GM08714 (cell line): ENCODE data around the gene TMEM178A.
"Not testable (repeated sequence)": the region's sequence is repeated elsewhere in the genome, so short reads cannot be mapped to it uniquely, and the experiment has no call there.

Experiments
- H3K4me3 ChIP-seq: fragments of 200-500 bp; sonication (Bioruptor generic); 2 replicates; pipeline ENCODE4 v1.5.1; 2014; ENCODE audit warnings: mild to moderate bottlenecking, low read length, inconsistent platforms
- ZNF274 ChIP-seq: IDR thresholded peaks from 2 replicates; pipeline ENCODE4 v1.6.1; 2012; ENCODE audit warnings: mild to moderate bottlenecking, low read depth, low read length

Gene TMEM178A

DNA sequence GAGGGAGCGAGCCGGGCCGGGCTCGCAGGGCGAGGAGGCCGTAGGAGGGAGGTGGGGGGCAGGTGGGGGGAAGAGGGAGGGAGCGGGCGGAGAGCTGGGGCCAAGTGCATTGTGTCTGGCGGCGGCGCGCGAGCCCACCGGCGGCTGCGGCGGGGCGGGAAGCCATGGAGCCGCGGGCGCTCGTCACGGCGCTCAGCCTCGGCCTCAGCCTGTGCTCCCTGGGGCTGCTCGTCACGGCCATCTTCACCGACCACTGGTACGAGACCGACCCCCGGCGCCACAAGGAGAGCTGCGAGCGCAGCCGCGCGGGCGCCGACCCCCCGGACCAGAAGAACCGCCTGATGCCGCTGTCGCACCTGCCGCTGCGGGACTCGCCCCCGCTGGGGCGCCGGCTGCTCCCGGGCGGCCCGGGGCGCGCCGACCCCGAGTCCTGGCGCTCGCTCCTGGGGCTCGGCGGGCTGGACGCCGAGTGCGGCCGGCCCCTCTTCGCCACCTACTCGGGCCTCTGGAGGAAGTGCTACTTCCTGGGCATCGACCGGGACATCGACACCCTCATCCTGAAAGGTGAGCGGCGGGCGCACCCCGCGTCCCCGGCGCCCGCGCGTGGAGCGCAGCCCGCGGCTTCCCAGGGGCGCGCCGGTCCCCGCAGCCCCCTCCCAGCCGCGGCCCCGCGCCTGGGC, at the start of gene TMEM178A:
Gene TMEM178A, plus strand, starts transcription at position 107 of the 680 bp plus-strand sequence. Its CDS starts 58 bp downstream, at position 165.
- TF ChIP-seq ZNF274, result no peak
- H3K4me3 ChIP-seq, result peak within 1 kb of the TSS; percentile 44; the same call in 1 of the 2 replicates

DNA sequence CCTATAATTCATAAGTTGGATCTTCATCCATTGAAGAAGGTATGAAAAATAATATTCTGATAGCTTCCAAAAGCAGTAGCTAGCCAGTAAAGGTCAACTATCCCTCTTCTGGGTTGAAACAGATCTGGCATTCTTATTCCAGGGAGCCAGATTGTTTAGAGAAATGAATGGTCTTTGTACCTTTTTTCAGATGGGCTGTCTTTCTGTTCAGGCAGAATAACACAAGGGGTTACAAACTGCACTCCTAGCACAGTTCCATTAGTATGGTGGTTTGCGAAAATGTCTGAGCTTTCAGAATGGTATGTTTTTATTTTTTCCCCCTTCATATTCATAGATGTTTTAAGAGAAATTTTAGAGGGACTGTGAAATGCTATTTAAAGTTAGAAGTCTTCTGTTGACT, 47.5 kb upstream of the TMEM178A start:
- no peak overlapping the region for H3K4me3 ChIP-seq
- no peak for TF ChIP-seq ZNF274

DNA sequence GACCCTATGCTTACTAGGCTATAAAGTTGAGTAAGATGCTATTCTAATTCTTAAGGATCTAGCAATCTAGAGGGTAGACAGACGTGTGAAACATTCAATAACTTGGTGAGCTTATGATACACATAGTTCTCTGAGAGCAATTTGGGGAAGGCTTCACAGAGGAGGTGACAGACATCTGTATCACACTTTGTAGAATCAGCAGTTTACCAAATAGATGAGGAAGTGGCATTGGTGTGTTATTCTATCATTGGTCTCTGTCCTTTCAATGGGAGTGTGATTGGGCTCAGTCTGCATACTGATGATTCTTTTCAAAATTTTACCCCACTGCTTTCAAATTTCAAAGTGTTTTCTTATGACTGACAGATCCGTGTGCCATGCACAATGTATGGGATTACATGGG, 47.0 kb upstream of the TMEM178A start:
- no peak for TF ChIP-seq ZNF274
- no peak overlapping the region for H3K4me3 ChIP-seq

DNA sequence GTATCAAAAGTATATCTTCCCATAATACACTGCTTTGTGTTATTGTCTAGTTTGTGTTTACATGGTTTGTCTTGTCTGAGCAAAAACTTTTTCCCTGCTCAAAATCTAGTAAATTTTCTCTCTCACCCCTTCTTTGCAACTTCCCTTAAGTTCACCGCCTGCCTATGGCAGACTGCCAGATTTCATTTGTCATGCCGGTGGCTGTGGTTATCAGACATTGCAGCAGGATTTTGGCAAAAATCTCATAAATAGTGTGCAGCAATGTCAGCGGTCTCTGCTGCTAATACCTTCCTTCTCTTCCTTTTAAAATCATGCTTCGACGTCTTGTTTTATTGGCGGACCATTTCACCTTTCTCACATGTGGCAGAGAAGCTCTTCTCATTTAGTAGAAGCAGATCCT, 45.6 kb upstream of the TMEM178A start:
- H3K4me3 ChIP-seq, result no peak overlapping the region
- TF ChIP-seq ZNF274, result no peak

DNA sequence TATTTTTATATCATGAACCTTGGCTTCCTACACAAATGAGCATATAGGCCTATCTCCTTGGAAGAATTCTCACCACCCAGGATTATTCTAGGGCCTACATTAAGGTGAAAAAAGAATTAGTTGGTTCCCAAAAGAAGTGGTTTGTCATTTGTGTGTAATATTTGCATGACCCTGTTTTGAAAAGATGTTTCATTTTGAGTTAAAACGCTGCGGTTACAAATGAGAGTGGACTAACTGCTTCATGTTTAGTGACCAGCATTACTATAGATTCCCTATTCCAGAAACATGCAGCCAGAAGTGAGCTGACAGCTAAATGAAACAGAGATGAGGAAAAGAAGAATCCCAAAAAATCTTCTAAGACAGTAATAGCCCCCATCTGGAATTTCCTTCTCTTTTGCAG, 44.1 kb upstream of the TMEM178A start:
- H3K4me3 ChIP-seq, result no peak overlapping the region
- no peak for TF ChIP-seq ZNF274

DNA sequence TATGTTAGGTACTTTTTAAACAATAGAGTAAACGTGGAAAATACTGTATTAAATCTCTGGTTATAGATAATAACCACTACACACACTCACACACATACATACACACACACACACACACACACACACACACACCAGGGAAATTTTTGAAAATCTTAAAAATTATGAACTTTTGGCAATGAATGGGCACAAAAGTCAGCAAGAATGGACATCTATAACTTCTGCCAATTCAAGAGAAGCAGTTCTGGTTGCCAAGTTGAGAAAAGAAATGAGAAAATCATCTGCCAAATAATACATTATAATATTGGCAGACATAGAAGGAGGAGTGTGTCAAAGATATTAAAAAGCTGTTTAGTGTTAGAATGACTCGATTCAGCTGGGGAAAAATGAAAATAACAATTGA, 42.9 kb upstream of the TMEM178A start:
- H3K4me3 ChIP-seq, result no peak overlapping the region
- TF ChIP-seq ZNF274, result no peak

DNA sequence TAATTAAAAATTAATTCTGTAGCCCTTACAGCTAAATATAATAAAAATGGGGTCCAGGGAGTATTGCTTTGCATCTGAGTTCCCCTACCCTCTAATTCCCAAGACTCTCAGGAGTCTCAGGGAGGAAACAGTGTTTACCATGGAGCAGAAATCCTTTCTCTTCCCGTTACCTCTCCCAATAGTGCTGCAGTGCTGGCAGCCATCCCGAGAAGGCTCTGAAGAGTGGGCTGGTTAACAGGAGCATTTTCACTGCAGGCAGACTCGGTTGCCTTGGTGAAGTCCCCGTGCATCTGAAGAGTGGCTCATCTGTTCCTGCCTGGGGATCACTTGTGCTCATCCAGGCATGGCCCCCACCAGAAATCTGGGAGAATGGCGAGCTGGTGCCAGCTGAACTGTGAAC, 41.8 kb upstream of the TMEM178A start:
- H3K4me3 ChIP-seq, result no peak overlapping the region
- no peak for TF ChIP-seq ZNF274

DNA sequence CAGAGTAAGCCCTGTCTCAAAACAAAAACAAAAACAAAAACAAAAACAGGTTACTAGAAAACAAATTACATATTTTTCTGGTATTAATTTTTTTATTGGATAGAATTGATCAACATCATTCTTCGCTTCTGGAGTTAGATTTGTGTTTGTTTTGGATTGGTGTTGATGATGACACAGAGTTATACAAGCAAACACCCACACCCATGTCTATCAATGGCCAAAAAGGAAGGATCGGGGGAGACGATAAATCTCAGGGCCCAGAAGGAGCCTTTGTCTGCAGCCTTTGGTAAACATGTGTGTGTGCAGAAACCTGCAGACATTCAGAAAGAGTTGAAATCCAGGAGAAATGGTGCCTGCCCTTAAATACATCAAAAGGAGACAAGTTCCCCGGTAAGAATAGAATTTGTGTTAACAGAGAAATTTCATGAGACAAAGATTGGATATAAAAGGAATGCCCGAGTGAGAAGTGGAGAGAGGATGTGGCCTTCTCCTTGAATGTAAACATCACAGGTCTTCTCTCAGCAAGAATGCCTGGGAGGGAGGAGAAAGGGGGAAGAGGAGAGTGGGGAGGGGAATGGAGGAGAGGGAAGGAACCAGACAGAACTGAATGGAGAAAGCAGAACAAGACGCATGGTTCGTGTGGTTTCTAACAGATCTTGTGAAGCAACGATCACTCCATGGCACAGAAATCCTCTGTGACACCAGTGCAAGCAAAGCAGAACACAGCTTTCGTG, 40.4 kb upstream of the TMEM178A start:
- H3K4me3 ChIP-seq, result no peak overlapping the region
- no peak for TF ChIP-seq ZNF274

DNA sequence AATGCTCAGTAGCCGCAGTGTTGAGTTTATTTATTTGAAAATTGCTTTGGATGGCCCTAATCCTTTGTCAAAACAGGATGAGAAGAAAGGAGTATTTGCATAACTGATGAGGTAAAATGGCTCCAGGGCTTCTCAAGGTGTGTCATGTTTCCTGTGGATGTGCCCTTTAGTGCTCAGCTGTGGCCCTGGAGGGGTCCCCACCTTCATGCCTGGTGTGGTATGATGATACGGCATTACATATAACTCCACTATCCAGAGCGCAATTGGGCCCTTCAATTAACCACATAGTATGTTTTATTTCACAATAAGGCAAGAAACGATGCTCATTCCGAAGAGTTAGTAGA, 39.8 kb upstream of the TMEM178A start:
- no peak overlapping the region for H3K4me3 ChIP-seq
- TF ChIP-seq ZNF274, result no peak

DNA sequence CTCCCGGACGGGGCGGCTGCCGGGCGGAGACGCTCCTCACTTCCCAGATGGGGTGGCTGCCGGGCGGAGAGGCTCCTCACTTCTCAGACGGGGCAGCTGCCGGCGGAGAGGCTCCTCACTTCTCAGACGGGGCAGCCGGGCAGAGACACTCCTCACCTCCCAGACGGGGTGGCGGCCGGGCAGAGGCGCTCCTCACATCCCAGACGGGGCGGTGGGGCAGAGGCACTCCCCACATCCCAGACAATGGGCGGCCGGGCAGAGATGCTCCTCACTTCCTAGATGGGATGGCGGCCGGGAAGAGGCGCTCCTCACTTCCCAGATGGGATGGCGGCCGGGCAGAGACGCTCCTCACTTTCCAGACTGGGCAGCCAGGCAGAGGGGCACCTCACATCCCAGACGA, 37.4 kb upstream of the TMEM178A start:
- H3K4me3 ChIP-seq, result not testable (repeated sequence)

DNA sequence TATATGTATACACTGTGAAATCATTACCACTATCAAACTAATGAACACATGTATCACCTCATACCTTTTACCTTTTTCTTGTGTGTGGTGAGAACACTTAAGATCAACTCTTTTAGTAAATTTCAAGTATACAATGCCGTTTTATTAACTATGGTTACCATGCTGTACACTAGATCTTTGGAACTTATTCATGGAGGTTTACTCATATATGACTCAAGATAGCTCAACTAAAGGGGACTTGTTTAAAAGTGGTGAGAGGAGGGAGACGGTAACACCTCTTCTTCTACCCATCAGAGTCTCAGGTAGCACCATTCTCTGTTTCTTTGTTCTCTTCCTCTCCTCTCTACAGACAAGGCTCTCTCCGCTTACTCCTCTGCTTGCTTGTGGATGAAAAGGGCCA, 36.1 kb upstream of the TMEM178A start:
- TF ChIP-seq ZNF274, result no peak
- H3K4me3 ChIP-seq, result no peak overlapping the region

DNA sequence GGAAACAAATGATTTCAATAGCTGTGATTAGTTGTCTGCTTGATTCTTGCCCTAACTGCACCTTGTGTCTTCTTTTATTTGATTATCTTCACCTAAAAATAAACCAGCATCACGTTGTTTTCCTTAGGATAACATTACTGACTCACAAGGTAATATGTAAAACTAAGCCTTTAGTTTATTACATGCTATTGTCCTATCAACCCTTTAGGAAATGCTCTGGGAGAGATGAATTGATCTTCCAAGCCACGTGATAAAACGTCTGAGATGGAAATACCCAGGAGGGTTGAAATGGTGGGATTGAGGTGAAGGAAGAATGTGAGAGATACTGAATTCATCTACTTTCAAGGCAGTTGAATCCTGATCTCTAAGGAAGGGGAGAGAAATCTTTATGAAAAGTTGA, 34.5 kb upstream of the TMEM178A start:
- TF ChIP-seq ZNF274, result no peak
- no peak overlapping the region for H3K4me3 ChIP-seq

DNA sequence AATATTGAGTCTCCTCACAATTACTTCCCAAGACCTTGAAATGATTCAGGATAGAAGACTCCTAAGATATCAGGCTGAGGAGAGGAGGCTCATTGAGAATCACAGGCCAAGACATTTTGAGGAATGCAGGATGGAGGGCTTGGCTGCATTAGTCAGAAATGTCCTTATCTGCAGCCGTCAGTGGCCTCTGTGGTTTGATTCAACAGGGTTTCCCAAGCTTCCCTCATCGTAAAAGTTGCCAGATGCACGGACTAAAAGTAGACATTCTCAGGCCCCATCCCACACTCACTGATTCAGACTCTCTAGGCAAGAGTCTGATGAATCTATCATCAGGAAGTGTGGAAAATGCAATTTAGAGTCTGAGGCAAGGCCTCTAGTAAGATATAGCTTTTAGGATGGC, 34.0 kb upstream of the TMEM178A start:
- TF ChIP-seq ZNF274, result no peak
- H3K4me3 ChIP-seq, result no peak overlapping the region

DNA sequence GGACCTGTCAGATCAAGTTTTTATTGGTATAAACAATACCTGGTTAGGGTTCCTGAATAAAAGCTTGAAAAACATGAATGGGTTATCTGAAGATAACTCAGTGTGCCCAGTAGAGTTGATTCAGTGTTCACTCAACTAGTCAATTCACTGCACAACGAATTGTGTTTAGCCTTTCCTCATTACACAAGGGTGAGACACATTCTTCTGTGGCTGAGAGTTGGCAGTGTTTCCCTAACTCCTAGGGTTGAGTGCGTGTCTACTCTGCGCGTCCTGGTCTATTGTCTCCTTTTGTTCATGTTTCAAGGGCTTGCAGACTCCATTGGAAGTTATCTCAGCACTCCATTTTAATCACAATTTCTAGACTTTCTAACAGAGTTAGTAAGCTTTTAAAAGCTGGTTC, 32.8 kb upstream of the TMEM178A start:
- H3K4me3 ChIP-seq, result no peak overlapping the region
- no peak for TF ChIP-seq ZNF274

DNA sequence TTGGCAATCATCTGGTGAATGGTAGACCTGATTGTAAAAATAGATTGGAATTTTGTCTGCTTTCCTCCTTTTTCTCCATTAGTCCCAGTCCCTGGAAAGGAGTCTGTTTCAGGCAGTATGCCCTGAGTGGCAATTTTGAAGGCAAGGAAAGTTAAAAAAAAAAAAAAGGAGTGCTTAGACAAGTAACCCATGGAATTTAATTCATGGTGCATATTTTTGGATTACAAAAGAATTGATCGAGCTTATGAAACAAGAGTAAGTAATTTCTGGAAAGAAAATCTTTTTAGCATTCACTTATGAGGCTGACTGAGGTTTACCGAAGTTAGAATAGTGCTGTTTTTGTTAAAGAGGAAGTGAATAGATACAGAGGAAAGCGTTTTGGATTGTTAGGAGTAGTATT, 29.4 kb upstream of the TMEM178A start:
- TF ChIP-seq ZNF274, result no peak
- no peak overlapping the region for H3K4me3 ChIP-seq

DNA sequence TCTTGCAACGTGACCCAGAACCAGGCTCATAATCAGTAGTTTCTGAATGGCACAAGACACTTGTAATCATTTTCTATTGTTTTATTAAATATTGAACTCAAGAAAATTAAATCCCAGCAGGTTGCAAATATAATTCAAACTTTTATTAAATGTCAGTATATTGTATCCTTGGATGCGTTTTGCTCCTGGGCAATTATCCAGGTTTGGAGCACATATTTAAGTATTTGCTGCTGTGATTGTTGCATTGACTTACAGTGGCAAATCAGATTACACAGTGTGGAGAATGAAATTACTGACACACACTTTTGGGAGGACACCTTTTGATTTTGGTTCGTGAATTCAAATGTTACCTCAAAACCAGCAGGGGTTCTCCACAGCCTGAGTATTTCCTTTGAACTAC, 27.1 kb upstream of the TMEM178A start:
- TF ChIP-seq ZNF274, result no peak
- no peak overlapping the region for H3K4me3 ChIP-seq
